ENCODE data around the gene ZNF883.

- TF ChIP-seq, protein P1, sequence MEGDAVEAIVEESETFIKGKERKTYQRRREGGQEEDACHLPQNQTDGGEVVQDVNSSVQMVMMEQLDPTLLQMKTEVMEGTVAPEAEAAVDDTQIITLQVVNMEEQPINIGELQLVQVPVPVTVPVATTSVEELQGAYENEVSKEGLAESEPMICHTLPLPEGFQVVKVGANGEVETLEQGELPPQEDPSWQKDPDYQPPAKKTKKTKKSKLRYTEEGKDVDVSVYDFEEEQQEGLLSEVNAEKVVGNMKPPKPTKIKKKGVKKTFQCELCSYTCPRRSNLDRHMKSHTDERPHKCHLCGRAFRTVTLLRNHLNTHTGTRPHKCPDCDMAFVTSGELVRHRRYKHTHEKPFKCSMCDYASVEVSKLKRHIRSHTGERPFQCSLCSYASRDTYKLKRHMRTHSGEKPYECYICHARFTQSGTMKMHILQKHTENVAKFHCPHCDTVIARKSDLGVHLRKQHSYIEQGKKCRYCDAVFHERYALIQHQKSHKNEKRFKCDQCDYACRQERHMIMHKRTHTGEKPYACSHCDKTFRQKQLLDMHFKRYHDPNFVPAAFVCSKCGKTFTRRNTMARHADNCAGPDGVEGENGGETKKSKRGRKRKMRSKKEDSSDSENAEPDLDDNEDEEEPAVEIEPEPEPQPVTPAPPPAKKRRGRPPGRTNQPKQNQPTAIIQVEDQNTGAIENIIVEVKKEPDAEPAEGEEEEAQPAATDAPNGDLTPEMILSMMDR (IDR thresholded peaks at IDR 0.05) = no peak
- TF ChIP-seq POLR2A (IDR thresholded peaks at IDR 0.05) = no peak
Observed at GRCh38 chr9:112917047-112917986, 94.7 kb downstream of the ZNF883 start.

Measured in prostate gland (tissue), 2 donors.